HG02870 (cell line): ENCODE data around the gene RASD1.
"Not testable (repeated sequence)": the region's sequence is repeated elsewhere in the genome, so short reads cannot be mapped to it uniquely, and the experiment has no call there.

Source experiments
- ATAC-seq: cut with Tn5 transposase; IDR thresholded peaks from one replicate; pipeline ENCODE4 v1.9.1; 2021; ENCODE audit warnings: mild to moderate bottlenecking, moderate library complexity; ENCODE audit not compliant: unreplicated experiment

The RASD1 gene

GRCh38 chr17:17479209-17479608 lies 17.0 kb downstream of the RASD1 start:
- no peak for ATAC-seq

GRCh38 chr17:17476865-17477467 lies 19.2 kb downstream of the RASD1 start, which contains the start of gene MED9:
MED9 (plus strand) TSS chr17:17477000; CDS start chr17:17477042, 42 bp downstream.
- ATAC-seq: peak; percentile 75

GRCh38 chr17:17474341-17474740 lies 21.9 kb downstream of the RASD1 start:
- no peak for ATAC-seq

- no peak for ATAC-seq
Observed at GRCh38 chr17:17472333-17472920, 23.8 kb downstream of the RASD1 start.

- ATAC-seq: no peak
Observed at GRCh38 chr17:17469996-17470395, 26.2 kb downstream of the RASD1 start.

- ATAC-seq: no peak
Observed at GRCh38 chr17:17469358-17469757, 26.8 kb downstream of the RASD1 start.

GRCh38 chr17:17468217-17469010 lies 27.8 kb downstream of the RASD1 start:
- no peak for ATAC-seq

GRCh38 chr17:17467720-17468119 lies 28.5 kb downstream of the RASD1 start:
- no peak for ATAC-seq

GRCh38 chr17:17467016-17467415 lies 29.2 kb downstream of the RASD1 start:
- ATAC-seq: no peak

GRCh38 chr17:17466511-17466910 lies 29.7 kb downstream of the RASD1 start:
- ATAC-seq: no peak

GRCh38 chr17:17465878-17466277 lies 30.3 kb downstream of the RASD1 start:
- ATAC-seq: not testable (repeated sequence)

- no peak for ATAC-seq
Observed at GRCh38 chr17:17463821-17464220, 32.4 kb downstream of the RASD1 start.

GRCh38 chr17:17462048-17462824 lies 34.0 kb downstream of the RASD1 start:
- ATAC-seq: no peak

- ATAC-seq: no peak
Observed at GRCh38 chr17:17460038-17460437, 36.2 kb downstream of the RASD1 start.

GRCh38 chr17:17457680-17458079 lies 38.5 kb downstream of the RASD1 start:
- ATAC-seq: no peak

GRCh38 chr17:17456251-17456650 lies 39.9 kb downstream of the RASD1 start:
- no peak for ATAC-seq

- ATAC-seq: no peak
Observed at GRCh38 chr17:17455173-17455572, 41.0 kb downstream of the RASD1 start.

- not testable (repeated sequence) for ATAC-seq
Observed at GRCh38 chr17:17454700-17455099, 41.5 kb downstream of the RASD1 start.

GRCh38 chr17:17454276-17454675 lies 41.9 kb downstream of the RASD1 start:
- ATAC-seq: no peak

- ATAC-seq: no peak
Observed at GRCh38 chr17:17453088-17453487, 43.1 kb downstream of the RASD1 start.

GRCh38 chr17:17448723-17449122 lies 47.5 kb downstream of the RASD1 start:
- no peak for ATAC-seq
